Sigmoid colon (tissue), 4 donors: ENCODE results near the gene ACP3.

Experiments used
- CTCF ChIP-seq, 4 experiments: fragments of 450-650 bp in 3 of 4; fragments of 200-600 bp in 1 of 4; IDR thresholded peaks; one replicate each; pipeline ENCODE4 v1.5.1; 2016 to 2019; ENCODE audit warnings: antibody characterized with exemption in 4 of 4, mild to moderate bottlenecking in 3 of 4, moderate library complexity in 2 of 4
- EP300 ChIP-seq, 4 donors: sonication (generic); formaldehyde crosslinking; IDR thresholded peaks; one replicate each; pipeline ENCODE4 v1.6.1; 2017; ENCODE audit warnings: antibody characterized with exemption in 4 of 4
- POLR2A ChIP-seq, 2 donors: fragments of 450-650 bp; IDR thresholded peaks; one replicate each; pipeline ENCODE4 v1.6.1; 2016; ENCODE audit warnings: antibody characterized with exemption in 2 of 2, mild to moderate bottlenecking in 2 of 2, moderate library complexity in 2 of 2
- POLR2AphosphoS5 ChIP-seq, 4 donors: sonication (generic); formaldehyde crosslinking; IDR thresholded peaks; one replicate each; pipeline ENCODE4 v1.6.1; 2017; ENCODE audit warnings: antibody characterized with exemption in 4 of 4

GRCh38 chr3:132342610-132343009 lies 25.4 kb downstream of the ACP3 start:
- no peak for TF ChIP-seq CTCF (IDR thresholded peaks at IDR 0.05)
- TF ChIP-seq EP300 (IDR thresholded peaks at IDR 0.05): no peak
- no peak for TF ChIP-seq POLR2A (IDR thresholded peaks at IDR 0.05)
- TF ChIP-seq POLR2AphosphoS5 (IDR thresholded peaks at IDR 0.05): no peak
